GF-D8 (cell line): ENCODE data around the gene KLF13.

Experiments
- DNase-seq: peaks from one replicate; lab custom pipeline; 2025; lab: John Stamatoyannopoulos, UW

The KLF13 gene

GRCh38 chr15:31316135-31316795, 10.4 kb upstream of the KLF13 start:
- no peak for DNase-seq

GRCh38 chr15:31317017-31317416, 9.6 kb upstream of the KLF13 start:
- DNase-seq, result no peak

- no peak for DNase-seq
These were observed 9.0 kb upstream of the KLF13 start for GRCh38 chr15:31317421-31318327.

- DNase-seq, result no peak
These were observed 8.2 kb upstream of the KLF13 start for GRCh38 chr15:31318429-31318828.

GRCh38 chr15:31320022-31320421, 6.6 kb upstream of the KLF13 start:
- DNase-seq, result no peak

GRCh38 chr15:31321418-31321817, 5.2 kb upstream of the KLF13 start:
- no peak for DNase-seq

GRCh38 chr15:31322504-31322903, 4.1 kb upstream of the KLF13 start:
- DNase-seq, result no peak

- no peak for DNase-seq
These were observed 3.0 kb upstream of the KLF13 start for GRCh38 chr15:31323627-31324026.

GRCh38 chr15:31324186-31324585, 2.4 kb upstream of the KLF13 start:
- no peak for DNase-seq

GRCh38 chr15:31324806-31325594, 1.6 kb upstream of the KLF13 start:
- no peak for DNase-seq

- DNase-seq, result no peak
These were observed 960 bp upstream of the KLF13 start for GRCh38 chr15:31325595-31326155.

- no peak for DNase-seq
These were observed 437 bp downstream of the KLF13 start for GRCh38 chr15:31326875-31327668.

- DNase-seq, result no peak
These were observed 1.2 kb downstream of the KLF13 start for GRCh38 chr15:31327669-31328427.

- DNase-seq, result no peak
These were observed 1.9 kb downstream of the KLF13 start for GRCh38 chr15:31328428-31328968.

- no peak for DNase-seq
These were observed 2.5 kb downstream of the KLF13 start for GRCh38 chr15:31328969-31329639.

GRCh38 chr15:31329640-31330010, 3.0 kb downstream of the KLF13 start:
- no peak for DNase-seq

GRCh38 chr15:31330111-31330785, 3.6 kb downstream of the KLF13 start:
- no peak for DNase-seq

GRCh38 chr15:31330836-31331235, 4.2 kb downstream of the KLF13 start:
- no peak for DNase-seq

GRCh38 chr15:31331389-31331788, 4.8 kb downstream of the KLF13 start:
- no peak for DNase-seq
